Upper lobe of right lung (tissue), 1 donor: ENCODE results near the gene SCAF8. TPM values are rescaled to one million over a fixed set of nuclear protein-coding genes. Genes with fewer than 3 reads are reported as not detected.

Source experiments
- ATAC-seq: fragments of 200-7000 bp; cut with Tn5 transposase; one replicate; pipeline ENCODE4 v1.9.1; 2020; ENCODE audit warnings: mild to moderate bottlenecking, moderate library complexity
- DNase-seq: peaks from one replicate; pipeline ENCODE4 v3.0.0-alpha.2; 2020
- H3K27ac ChIP-seq: fragments of 200-600 bp; one replicate; pipeline ENCODE4 v1.8.0; 2022
- H3K27me3 ChIP-seq: fragments of 200-600 bp; one replicate; pipeline ENCODE4 v1.8.0; 2022; ENCODE audit warnings: mild to moderate bottlenecking
- H3K36me3 ChIP-seq: fragments of 200-600 bp; one replicate; pipeline ENCODE4 v1.8.0; 2022
- H3K4me1 ChIP-seq: fragments of 200-600 bp; one replicate; pipeline ENCODE4 v1.8.0; 2022
- H3K4me3 ChIP-seq: fragments of 200-600 bp; one replicate; pipeline ENCODE4 v1.8.0; 2022; ENCODE audit warnings: mild to moderate bottlenecking
- H3K9me3 ChIP-seq: fragments of 200-600 bp; one replicate; pipeline ENCODE4 v1.8.0; 2022
- intact Hi-C: fragments of 100-400 bp; cut with DNase I; formaldehyde crosslinking; loops from one replicate; pipeline ENCODE4 v1.11.0; 2022
- total RNA-seq: library from RNA; stranded (reverse); fragmentation: NEBNext Ultra II Directional; extraction: Animal tissue kit (Norgen Biotek cat#: 25700); gene quantifications from one replicate; pipeline ENCODE4 v1.2.1, GENCODE V29; 2021
- TF ChIP-seq, protein P1 (sequence below): fragments of 200-600 bp; IDR thresholded peaks from one replicate; pipeline ENCODE4 v1.8.0; 2022; ENCODE audit warnings: antibody characterized with exemption
- donor health status: DM: no; HTN: yes; CAD: no; lungs with severe emphysema.

Gene SCAF8
- total RNA-seq, 1 donor from 2014 or later = 38.8 TPM

DNA sequence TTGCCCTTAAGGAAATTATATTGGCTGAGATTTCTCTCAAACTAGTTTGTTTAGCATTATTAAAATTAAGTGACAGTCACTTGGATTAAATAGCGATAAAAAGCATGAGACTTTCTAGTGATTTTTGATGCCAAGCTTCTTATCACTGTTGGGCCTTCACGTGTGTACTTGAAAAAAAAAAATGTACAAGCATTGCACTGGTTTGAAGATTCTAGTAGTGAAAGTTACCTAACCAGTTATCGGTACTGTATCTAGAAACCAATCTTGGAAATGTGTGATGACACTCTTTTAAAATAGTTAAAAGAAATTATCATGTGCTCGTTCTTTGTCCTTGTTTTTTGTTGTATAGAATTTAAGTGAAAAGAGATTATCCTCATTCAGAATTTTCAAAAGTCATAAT lies 102.1 kb downstream of the SCAF8 start:
- Histone ChIP-seq H3K4me1 (peaks cover 9% of the 10 kb centered on the region), H3K4me3 (no peak overlapping the region), H3K36me3 (peaks cover 33% of the 10 kb centered on the region), H3K9me3 (no peaks in the 10 kb centered on the region), H3K27ac (no peak overlapping the region), H3K27me3 (no peaks in the 10 kb centered on the region)
- DNase-seq = no peak
- TF ChIP-seq, protein P1, sequence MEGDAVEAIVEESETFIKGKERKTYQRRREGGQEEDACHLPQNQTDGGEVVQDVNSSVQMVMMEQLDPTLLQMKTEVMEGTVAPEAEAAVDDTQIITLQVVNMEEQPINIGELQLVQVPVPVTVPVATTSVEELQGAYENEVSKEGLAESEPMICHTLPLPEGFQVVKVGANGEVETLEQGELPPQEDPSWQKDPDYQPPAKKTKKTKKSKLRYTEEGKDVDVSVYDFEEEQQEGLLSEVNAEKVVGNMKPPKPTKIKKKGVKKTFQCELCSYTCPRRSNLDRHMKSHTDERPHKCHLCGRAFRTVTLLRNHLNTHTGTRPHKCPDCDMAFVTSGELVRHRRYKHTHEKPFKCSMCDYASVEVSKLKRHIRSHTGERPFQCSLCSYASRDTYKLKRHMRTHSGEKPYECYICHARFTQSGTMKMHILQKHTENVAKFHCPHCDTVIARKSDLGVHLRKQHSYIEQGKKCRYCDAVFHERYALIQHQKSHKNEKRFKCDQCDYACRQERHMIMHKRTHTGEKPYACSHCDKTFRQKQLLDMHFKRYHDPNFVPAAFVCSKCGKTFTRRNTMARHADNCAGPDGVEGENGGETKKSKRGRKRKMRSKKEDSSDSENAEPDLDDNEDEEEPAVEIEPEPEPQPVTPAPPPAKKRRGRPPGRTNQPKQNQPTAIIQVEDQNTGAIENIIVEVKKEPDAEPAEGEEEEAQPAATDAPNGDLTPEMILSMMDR = no peak
- no peak for ATAC-seq
- intact Hi-C loops = no loop called here

DNA sequence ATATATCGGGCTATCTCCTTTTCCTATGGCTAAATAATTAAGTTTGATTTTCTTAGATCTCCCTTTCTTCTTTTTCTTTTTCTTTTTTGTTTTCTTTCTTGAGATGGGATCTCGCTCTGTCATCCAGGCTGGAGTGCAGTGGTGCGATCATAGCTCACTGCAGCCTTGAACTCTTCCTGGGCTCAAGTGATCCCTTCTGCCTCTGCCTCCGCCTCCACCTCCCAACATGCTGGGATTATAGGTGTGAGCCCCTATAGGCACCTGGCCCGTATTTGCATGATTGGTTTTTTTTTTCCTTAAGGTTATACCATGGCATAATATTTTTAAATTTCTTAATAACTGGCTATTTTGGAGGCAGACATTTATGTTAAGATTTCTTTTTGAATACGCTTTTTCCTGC lies 106.3 kb downstream of the SCAF8 start:
- ATAC-seq (no peak), DNase-seq (no peak)
- Histone ChIP-seq H3K36me3 (no peaks in the 10 kb centered on the region), H3K27me3 (no peaks in the 10 kb centered on the region), H3K4me1 (peaks cover 13% of the 10 kb centered on the region), H3K27ac (no peak overlapping the region), H3K4me3 (no peak overlapping the region), H3K9me3 (no peaks in the 10 kb centered on the region)
- intact Hi-C loops = no loop called here
- TF ChIP-seq, protein P1 = no peak

GRCh38 chr6:154840363-154840762 lies 107.1 kb downstream of the SCAF8 start:
- Histone ChIP-seq H3K4me3 (no peak overlapping the region), H3K9me3 (no peaks in the 10 kb centered on the region), H3K27me3 (no peaks in the 10 kb centered on the region), H3K4me1 (peaks cover 6% of the 10 kb centered on the region), H3K36me3 (no peaks in the 10 kb centered on the region), H3K27ac (no peak overlapping the region)
- intact Hi-C loops = no loop called here
- ATAC-seq (no peak), DNase-seq (no peak)
- TF ChIP-seq, protein P1 = no peak

- Histone ChIP-seq H3K27me3 (no peaks in the 10 kb centered on the region), H3K36me3 (no peaks in the 10 kb centered on the region), H3K4me3 (no peak overlapping the region), H3K27ac (no peak overlapping the region), H3K9me3 (no peaks in the 10 kb centered on the region), H3K4me1 (peaks cover 4% of the 10 kb centered on the region)
- intact Hi-C loops = no loop called here
- DNase-seq (no peak), ATAC-seq (no peak)
- TF ChIP-seq, protein P1 = no peak
These were observed 107.9 kb downstream of the SCAF8 start for GRCh38 chr6:154841109-154841508.

- H3K4me1 ChIP-seq = peaks cover 4% of the 10 kb centered on the region
- no peak overlapping the region for H3K27ac ChIP-seq
- H3K9me3 ChIP-seq = no peaks in the 10 kb centered on the region
- intact Hi-C loops = no loop called here
- no peaks in the 10 kb centered on the region for H3K27me3 ChIP-seq
- DNase-seq (no peak), ATAC-seq (no peak)
- H3K36me3 ChIP-seq = no peaks in the 10 kb centered on the region
- no peak overlapping the region for H3K4me3 ChIP-seq
- TF ChIP-seq, protein P1 = no peak
These were observed 109.6 kb downstream of the SCAF8 start for GRCh38 chr6:154842833-154843232.

- H3K4me3 ChIP-seq = no peak overlapping the region
- no peaks in the 10 kb centered on the region for H3K9me3 ChIP-seq
- intact Hi-C loops = no loop called here
- TF ChIP-seq, protein P1 = no peak
- H3K27me3 ChIP-seq = no peaks in the 10 kb centered on the region
- no peak overlapping the region for H3K27ac ChIP-seq
- H3K36me3 ChIP-seq = no peaks in the 10 kb centered on the region
- no peak for ATAC-seq
- H3K4me1 ChIP-seq = peaks cover 4% of the 10 kb centered on the region
- DNase-seq = no peak
These were observed 114.1 kb downstream of the SCAF8 start for GRCh38 chr6:154847318-154847717.
